H1 (cell line): ENCODE measurements around the gene SCYL2. TPM values are rescaled to one million over a fixed set of nuclear protein-coding genes. Genes with fewer than 3 reads are reported as not detected.

ENCODE experiments used
- CTCF ChIA-PET: fragments of 300-600 bp; sonication (Branson Sonifier 250); formaldehyde crosslinking; loops from one replicate; lab custom pipeline; 2021; ENCODE audit not compliant: partially characterized antibody; lab: Charles Lee
- POLR2A ChIA-PET: fragments of 300-600 bp; sonication (Branson Sonifier 250); formaldehyde crosslinking; loops from one replicate; lab custom pipeline; 2021; ENCODE audit warnings: inconsistent platforms; ENCODE audit not compliant: partially characterized antibody; lab: Charles Lee
- DNase-seq, 2 experiments: peaks; one replicate each; pipeline versions ENCODE4 v3.0.0 to v3.0.0-alpha.2; 2010 to 2022; ENCODE audit warnings: low spot score in 2 of 2, low read depth in 1 of 2, mixed read lengths in 1 of 2
- FAIRE-seq: peaks from 2 replicates; lab custom pipeline; 2011; peaks lifted over from hg19 to GRCh38; lab: Jason Lieb, UNC
- H2AFZ ChIP-seq: 2 replicates; pipeline ENCODE4 v1.8.1; 2012; ENCODE audit warnings: low read length, inconsistent platforms
- H2AK5ac ChIP-seq: 2 replicates; pipeline ENCODE4 v1.6.1; 2013; ENCODE audit warnings: low read depth, low read length
- H2BK120ac ChIP-seq: replicated peaks from 2 replicates; pipeline ENCODE3; 2013; ENCODE audit warnings: low read depth, low read length, inconsistent platforms
- H2BK12ac ChIP-seq: 2 replicates; pipeline ENCODE4 v1.6.1; 2013; ENCODE audit warnings: low read depth, low read length
- H2BK15ac ChIP-seq: 2 replicates; pipeline ENCODE4 v1.6.1; 2013; ENCODE audit warnings: low read length
- H2BK20ac ChIP-seq: 2 replicates; pipeline ENCODE4 v1.6.1; 2013; ENCODE audit warnings: low read length
- H2BK5ac ChIP-seq: 2 replicates; pipeline ENCODE4 v1.6.1; 2013; ENCODE audit warnings: low read depth, low read length
- H3K14ac ChIP-seq: 2 replicates; pipeline ENCODE4 v1.6.1; 2013; ENCODE audit warnings: inconsistent platforms; ENCODE audit not compliant: insufficient read length
- H3K18ac ChIP-seq: 2 replicates; pipeline ENCODE4 v1.6.1; 2013; ENCODE audit warnings: low read length; ENCODE audit errors: extremely low read depth
- H3K23ac ChIP-seq: 2 replicates; pipeline ENCODE4 v1.6.1; 2013; ENCODE audit warnings: inconsistent platforms; ENCODE audit not compliant: insufficient read length
- H3K23me2 ChIP-seq: 2 replicates; pipeline ENCODE4 v1.6.1; 2013; ENCODE audit warnings: low read depth, low read length
- H3K27ac ChIP-seq: 2 replicates; pipeline ENCODE4 v1.6.1; 2011; ENCODE audit warnings: low read depth, low read length, inconsistent platforms
- H3K27me3 ChIP-seq, 4 experiments: replicated peaks in 1 of 4; 1 replicate in 1 of 4; 2 replicates in 3 of 4; pipeline versions ENCODE4 v1.6.1 to v1.8.1; 2011 to 2013; ENCODE audit warnings: low read length in 3 of 4, mild to moderate bottlenecking in 3 of 4, inconsistent platforms in 2 of 4, mixed read lengths in 2 of 4, moderate library complexity in 1 of 4; ENCODE audit not compliant: control insufficient read depth in 3 of 4, insufficient read depth in 3 of 4; ENCODE audit errors: extremely low read depth in 1 of 4
- H3K36me3 ChIP-seq, 4 experiments: 2 replicates each; pipeline versions ENCODE4 v1.6.1 to v1.8.1; 2011 to 2013; ENCODE audit warnings: mild to moderate bottlenecking in 4 of 4, low read length in 3 of 4, moderate library complexity in 2 of 4, control low read depth in 1 of 4, inconsistent platforms in 1 of 4; ENCODE audit not compliant: insufficient read depth in 4 of 4, control insufficient read depth in 2 of 4
- H3K4ac ChIP-seq: replicated peaks from 2 replicates; pipeline ENCODE3; 2013; ENCODE audit warnings: low read length, low read depth, mixed read lengths, inconsistent platforms; ENCODE audit not compliant: insufficient read length
- H3K4me1 ChIP-seq, 4 experiments: replicated peaks in 1 of 4; 1 replicate in 1 of 4; 2 replicates in 3 of 4; pipeline versions ENCODE4 v1.6.1 to v1.8.1; 2011 to 2013; ENCODE audit warnings: low read length in 3 of 4, inconsistent platforms in 2 of 4, mixed read lengths in 1 of 4; ENCODE audit not compliant: insufficient read depth in 4 of 4, control insufficient read depth in 3 of 4
- H3K4me2 ChIP-seq, 2 experiments: 2 replicates each; pipeline versions ENCODE4 v1.6.1 to v1.8.1; 2011 to 2013; ENCODE audit warnings: low read depth in 2 of 2, low read length in 2 of 2, control low read depth in 1 of 2, inconsistent platforms in 1 of 2, mild to moderate bottlenecking in 1 of 2; ENCODE audit not compliant: insufficient read depth in 1 of 2
- H3K4me3 ChIP-seq, 4 experiments: fragments of 200-600, 300-600 bp in 1 of 4; sonication (generic), shearing (Covaris generic), sonication (Bioruptor Twin) in 1 of 4; 2 replicates each; pipeline versions ENCODE4 v1.5.1 to v1.8.1; 2011 to 2016; ENCODE audit warnings: low read length in 4 of 4, low read depth in 3 of 4, control low read depth in 2 of 4, inconsistent platforms in 2 of 4, mild to moderate bottlenecking in 2 of 4, mixed read lengths in 1 of 4, moderate library complexity in 1 of 4; ENCODE audit not compliant: insufficient read depth in 2 of 4; ENCODE audit errors: extremely low read depth in 1 of 4
- H3K56ac ChIP-seq: replicated peaks from 2 replicates; pipeline ENCODE3; 2013; ENCODE audit warnings: low read depth, mild to moderate bottlenecking, mixed read lengths, low read length, inconsistent platforms; ENCODE audit not compliant: insufficient read length
- H3K79me1 ChIP-seq: 2 replicates; pipeline ENCODE4 v1.6.1; 2013; ENCODE audit warnings: low read depth, low read length, control low read depth
- H3K79me2 ChIP-seq, 2 experiments: 2 replicates each; pipeline versions ENCODE4 v1.6.1 to v1.8.1; 2012 to 2013; ENCODE audit warnings: low read length in 2 of 2, mild to moderate bottlenecking in 2 of 2, inconsistent platforms in 1 of 2; ENCODE audit not compliant: insufficient read depth in 2 of 2, control insufficient read depth in 1 of 2
- H3K9ac ChIP-seq, 4 experiments: replicated peaks in 1 of 4; 1 replicate in 1 of 4; 2 replicates in 3 of 4; pipeline versions ENCODE4 v1.6.1 to v1.8.1; 2011 to 2013; ENCODE audit warnings: low read depth in 3 of 4, low read length in 3 of 4, control low read depth in 2 of 4, mild to moderate bottlenecking in 2 of 4, moderate library complexity in 2 of 4, inconsistent platforms in 1 of 4; ENCODE audit errors: extremely low read depth in 1 of 4
- H3K9me3 ChIP-seq, 2 experiments: 2 replicates each; pipeline versions ENCODE4 v1.6.1 to v1.8.1; 2012 to 2013; ENCODE audit warnings: mild to moderate bottlenecking in 2 of 2, moderate library complexity in 2 of 2, control low read depth in 1 of 2, inconsistent platforms in 1 of 2, low read depth in 1 of 2, low read length in 1 of 2, mixed read lengths in 1 of 2; ENCODE audit not compliant: insufficient read depth in 2 of 2
- H4K20me1 ChIP-seq, 2 experiments: replicated peaks in 1 of 2; 2 replicates each; pipeline versions ENCODE3 to v1.8.1; 2011 to 2013; ENCODE audit warnings: inconsistent platforms in 2 of 2, low read length in 2 of 2, mild to moderate bottlenecking in 1 of 2; ENCODE audit not compliant: insufficient read depth in 2 of 2, control insufficient read depth in 1 of 2
- H4K5ac ChIP-seq: 2 replicates; pipeline ENCODE4 v1.6.1; 2013; ENCODE audit warnings: low read length, low read depth, mixed read lengths, inconsistent platforms; ENCODE audit not compliant: insufficient read length
- H4K8ac ChIP-seq: 2 replicates; pipeline ENCODE4 v1.8.0; 2013; ENCODE audit warnings: mild to moderate bottlenecking, moderate library complexity, low read length, inconsistent platforms; ENCODE audit not compliant: insufficient read depth; ENCODE audit errors: extremely low read depth
- H4K91ac ChIP-seq: replicated peaks from 2 replicates; pipeline ENCODE3; 2013; ENCODE audit warnings: low read length, mixed read lengths, inconsistent platforms; ENCODE audit not compliant: insufficient read length
- ATF3 ChIP-seq: IDR thresholded peaks from 2 replicates; pipeline ENCODE4 v1.6.1; 2011; ENCODE audit warnings: low read depth, mild to moderate bottlenecking, low read length; ENCODE audit not compliant: insufficient read depth
- EGR1 ChIP-seq: IDR thresholded peaks from 2 replicates; pipeline ENCODE4 v1.6.1; 2011; ENCODE audit warnings: low read depth, low read length, borderline replicate concordance
- EP300 ChIP-seq, 2 experiments: IDR thresholded peaks; 1 replicate in 1 of 2; 2 replicates in 1 of 2; pipeline ENCODE4 v1.6.1; 2011 to 2012; ENCODE audit warnings: low read depth in 2 of 2, low read length in 2 of 2, mild to moderate bottlenecking in 2 of 2, borderline replicate concordance in 1 of 2, inconsistent platforms in 1 of 2, moderate library complexity in 1 of 2
- EZH2 ChIP-seq: fragments of 200-600 bp; sonication (generic); IDR thresholded peaks from 2 replicates; pipeline ENCODE4 v1.7.1; 2012; ENCODE audit warnings: low read depth, mild to moderate bottlenecking, moderate library complexity, low read length, inconsistent platforms; ENCODE audit not compliant: severe bottlenecking
- GABPA ChIP-seq: IDR thresholded peaks from 2 replicates; pipeline ENCODE4 v1.6.1; 2011; ENCODE audit warnings: mild to moderate bottlenecking, low read length, moderate library complexity, borderline replicate concordance; ENCODE audit not compliant: insufficient read depth
- GTF2F1 ChIP-seq: IDR thresholded peaks from 2 replicates; pipeline ENCODE4 v1.6.1; 2012; ENCODE audit warnings: low read depth, low read length, improper control_type of control experiment, borderline replicate concordance
- JUN ChIP-seq: IDR thresholded peaks from 2 replicates; pipeline ENCODE4 v1.6.1; 2011; ENCODE audit warnings: low read depth, mild to moderate bottlenecking, improper control_type of control experiment, low read length
- RBBP5 ChIP-seq: IDR thresholded peaks from 2 replicates; pipeline ENCODE4 v1.7.1; 2012; ENCODE audit warnings: low read depth, mild to moderate bottlenecking, inconsistent platforms, low read length, moderate library complexity, borderline replicate concordance
- SIRT6 ChIP-seq: IDR thresholded peaks from one replicate; pipeline ENCODE4 v1.7.1; 2012; ENCODE audit warnings: low read length, inconsistent platforms
- USF2 ChIP-seq: IDR thresholded peaks from 2 replicates; pipeline ENCODE4 v1.6.1; 2011; ENCODE audit warnings: low read length, improper control_type of control experiment
- WGBS, 2 experiments: shearing (Covaris generic) in 1 of 2; methylation state at CpG; one replicate each; pipeline versions ENCODE4 v1.1.6 to v1.1.7; 2013 to 2015; ENCODE audit warnings: low lambda C conversion rate in 2 of 2, mixed read lengths in 2 of 2, inconsistent platforms in 1 of 2, low coverage in 1 of 2, missing lambda C conversion rate in 1 of 2; ENCODE audit not compliant: insufficient replicate concordance in 2 of 2, insufficient coverage in 1 of 2, insufficient read length in 1 of 2; ENCODE audit errors: extremely low coverage in 1 of 2, missing lambda C conversion rate in 1 of 2; 5-methylcytosine and 5-hydroxymethylcytosine counted together
- polyA plus RNA-seq, 7 experiments: library from polyadenylated mRNA; depleted of rRNA in 3 of 7; stranded (reverse) in 5 of 7; unstranded in 2 of 7; fragments of >200 nt in 5 of 7; fragments of 200-250 nt in 2 of 7; gene quantifications; 1 replicate in 5 of 7; 2 replicates in 1 of 7; 4 replicates in 1 of 7; pipeline versions ENCODE4 v1.2.1 to v1.2.3, GENCODE V29; 2011 to 2013; ENCODE audit warnings: missing spikeins in 2 of 7, mixed read lengths in 2 of 7
- total RNA-seq: library from RNA; stranded (reverse); fragmentation: NEBNext Ultra II Directional; extraction: Animal tissue kit (Norgen Biotek cat#: 25700); gene quantifications from 2 replicates; pipeline ENCODE4 v1.2.1, GENCODE V29; 2021

The SCYL2 gene
- total and polyA plus RNA-seq, 2 of the 8 experiments (the other 6 are each of a cell fraction or from before 2014, with no cell fraction given): 8.9 to 48.7 TPM

- H4K8ac ChIP-seq: no peak overlapping the region
- WGBS, 2 experiments: 88% methylated on average over 5 of the region's 5 CpGs; no CpG with 5 or more reads in 1 of the 2 experiments
- peak overlapping the region; percentile 71 for H2AFZ ChIP-seq
- H3K4ac ChIP-seq: no peak overlapping the region
- H3K27ac ChIP-seq: no peak overlapping the region
- ChIA-PET POLR2A (interaction anchor here (0.6 kb wide), 1 partner anchor 190 kb away, joined by 3 read pairs; no protein-coding TSS in a partner anchor), CTCF (interaction anchor here (0.7 to 3.9 kb wide), 7 partner anchors 9 to 228 kb away, joined by 3 to 25 read pairs (median 4); no protein-coding TSS in a partner anchor)
- no peaks in the 10 kb centered on the region for H4K20me1 ChIP-seq
- H3K36me3 ChIP-seq: no peaks in the 10 kb centered on the region
- H3K4me2 ChIP-seq: no peak overlapping the region
- no peak overlapping the region for H3K18ac ChIP-seq
- TF ChIP-seq GABPA (no peak), JUN (no peak), SIRT6 (no peak), USF2 (no peak), EP300 (IDR thresholded peaks at IDR 0.05; ENCODE audit: borderline replicate concordance in 1 of 2, low read depth in 2 of 2, low read length in 2 of 2) (no peak), EGR1 (no peak), RBBP5 (no peak), ATF3 (no peak), GTF2F1 (no peak), EZH2 (no peak)
- H3K27me3 ChIP-seq: no peaks in the 10 kb centered on the region
- no peak overlapping the region for H2BK5ac ChIP-seq
- H3K23ac ChIP-seq: no peak overlapping the region
- H2AK5ac ChIP-seq: no peak overlapping the region
- FAIRE-seq (no peak), DNase-seq (no peak)
- H3K14ac ChIP-seq: no peak overlapping the region
- H3K79me1 ChIP-seq: no peaks in the 10 kb centered on the region
- H3K4me1 ChIP-seq: no peaks in the 10 kb centered on the region
- H2BK12ac ChIP-seq: no peak overlapping the region
- H3K56ac ChIP-seq: no peak overlapping the region
- no peak overlapping the region for H2BK120ac ChIP-seq
- H3K9me3 ChIP-seq: no peaks in the 10 kb centered on the region
- no peak overlapping the region for H2BK15ac ChIP-seq
- H3K23me2 ChIP-seq: no peaks in the 10 kb centered on the region
- H2BK20ac ChIP-seq: no peak overlapping the region
- no peak overlapping the region for H4K91ac ChIP-seq
- no peak overlapping the region for H3K9ac ChIP-seq
- H3K79me2 ChIP-seq: no peaks in the 10 kb centered on the region
- no peak overlapping the region for H4K5ac ChIP-seq
- H3K4me3 ChIP-seq: no peak overlapping the region
These were observed 117.6 kb downstream of the SCYL2 start for GRCh38 chr12:100384559-100384935.
